HepG2 (cell line): ENCODE measurements around the gene TAB3. TPM values are rescaled to one million over a fixed set of nuclear protein-coding genes. Genes with fewer than 3 reads are reported as not detected.

Source experiments
- ATAC-seq: fragments of 200-7000 bp; cut with Tn5 transposase; 3 replicates; pipeline ENCODE4 v1.9.1; 2020; ENCODE audit warnings: mild to moderate bottlenecking, moderate library complexity
- BruUV-seq: library from RNA; stranded (reverse); fragments of 400-500 nt; replicated peaks from 2 replicates; lab custom pipeline; 2021; lab: Mats Ljungman, UMichigan
- CTCF ChIA-PET: fragments of 300-600 bp; formaldehyde crosslinking; extraction: SDS; loops from one replicate; lab custom pipeline; 2021; ENCODE audit warnings: low total read pairs, inconsistent platforms, low intra/inter-chr PET ratio; lab: Yijun Ruan, JAX
- POLR2A ChIA-PET: fragments of 350-600 bp; sonication (Branson Sonifier 250); formaldehyde crosslinking; loops from one replicate; lab custom pipeline; 2020; ENCODE audit warnings: antibody characterized with exemption, inconsistent platforms; lab: Yijun Ruan, JAX
- DNase-seq: peaks from one replicate; pipeline ENCODE4 v3.0.0-alpha.2; 2015; ENCODE audit warnings: low spot score
- FAIRE-seq: peaks from 3 replicates; lab custom pipeline; 2011; peaks lifted over from hg19 to GRCh38; lab: Jason Lieb, UNC
- H2AFZ ChIP-seq: one replicate; pipeline ENCODE4 v1.6.1; 2011; ENCODE audit warnings: low read length, inconsistent platforms
- H3K27ac ChIP-seq: fragments of 300-600 bp; 3 replicates; pipeline ENCODE4 v1.8.0; 2011; ENCODE audit warnings: mixed run types, mild to moderate bottlenecking, mixed read lengths, low read length, inconsistent platforms; ENCODE audit not compliant: insufficient read depth; ENCODE audit errors: extremely low read length
- H3K27me3 ChIP-seq, 2 experiments: fragments of 200-600 bp in 1 of 2; 2 replicates in 1 of 2; 3 replicates in 1 of 2; pipeline versions ENCODE4 v1.6.0 to v1.8.0; 2011; ENCODE audit warnings: low read length in 2 of 2, mild to moderate bottlenecking in 2 of 2, moderate library complexity in 2 of 2, inconsistent platforms in 1 of 2; ENCODE audit not compliant: insufficient read depth in 2 of 2, control insufficient read depth in 1 of 2
- H3K36me3 ChIP-seq, 2 experiments: fragments of 200-600 bp in 1 of 2; replicated peaks in 1 of 2; 2 replicates in 1 of 2; 3 replicates in 1 of 2; pipeline versions ENCODE4 v1.5.1 to v1.8.0; 2011; ENCODE audit warnings: low read length in 2 of 2, inconsistent platforms in 1 of 2; ENCODE audit not compliant: insufficient read depth in 2 of 2, control insufficient read depth in 1 of 2
- H3K4me1 ChIP-seq: 2 replicates; pipeline ENCODE4 v1.5.1; 2012; ENCODE audit warnings: low read length, inconsistent platforms; ENCODE audit not compliant: insufficient read depth
- H3K4me2 ChIP-seq: 2 replicates; pipeline ENCODE4 v1.6.0; 2011; ENCODE audit warnings: low read depth, low read length, inconsistent platforms
- H3K4me3 ChIP-seq, 3 experiments: fragments of 200-600 bp in 1 of 3; sonication (generic), shearing (Covaris generic) in 1 of 3; replicated peaks in 1 of 3; 2 replicates each; pipeline ENCODE4 v1.5.1; 2011 to 2016; ENCODE audit warnings: low read length in 3 of 3, inconsistent platforms in 2 of 3, low read depth in 2 of 3, mild to moderate bottlenecking in 2 of 3, control low read depth in 1 of 3, mixed read lengths in 1 of 3; ENCODE audit not compliant: insufficient read depth in 1 of 3
- H3K79me2 ChIP-seq: one replicate; pipeline ENCODE4 v1.6.1; 2011; ENCODE audit warnings: low read length, inconsistent platforms; ENCODE audit not compliant: insufficient read depth
- H3K9ac ChIP-seq: 2 replicates; pipeline ENCODE4 v1.6.0; 2011; ENCODE audit warnings: mild to moderate bottlenecking, low read depth, low read length, inconsistent platforms; ENCODE audit not compliant: insufficient read depth
- H3K9me3 ChIP-seq: 2 replicates; pipeline ENCODE4 v1.5.1; 2012; ENCODE audit warnings: mild to moderate bottlenecking, low read length
- H4K20me1 ChIP-seq: 2 replicates; pipeline ENCODE4 v1.6.0; 2011; ENCODE audit warnings: inconsistent platforms, mild to moderate bottlenecking, low read length, moderate library complexity; ENCODE audit not compliant: insufficient read depth
- ASH2L ChIP-seq: fragments of 300-600, 200-600 bp; sonication (generic); IDR thresholded peaks from 2 replicates; pipeline ENCODE4 v1.7.0; 2017; ENCODE audit warnings: low read depth, mild to moderate bottlenecking, moderate library complexity, mixed read lengths, low read length; ENCODE audit not compliant: insufficient read length
- CEBPB ChIP-seq: IDR thresholded peaks from 2 replicates; pipeline ENCODE4 v1.6.1; 2011; ENCODE audit warnings: low read depth, low read length, improper control_type of control experiment, borderline replicate concordance
- EEA1 ChIP-seq: sonication (generic); formaldehyde crosslinking; IDR thresholded peaks from 2 replicates; pipeline ENCODE4 v1.5.1; 2020; ENCODE audit warnings: mild to moderate bottlenecking, missing genetic modification reagents, borderline replicate concordance
- HNF4A ChIP-seq: sonication (generic); formaldehyde crosslinking; IDR thresholded peaks from 2 replicates; pipeline ENCODE4 v1.4.0; 2020; ENCODE audit warnings: missing genetic modification reagents
- NR1H2 ChIP-seq: sonication (generic); formaldehyde crosslinking; IDR thresholded peaks from 2 replicates; pipeline ENCODE4 v1.8.1; 2022; ENCODE audit warnings: low read depth, missing genetic modification reagents, borderline replicate concordance
- PHF21A ChIP-seq: sonication (generic); formaldehyde crosslinking; IDR thresholded peaks from 2 replicates; pipeline ENCODE4 v1.5.0; 2020; ENCODE audit warnings: mild to moderate bottlenecking, missing genetic modification reagents
- POLR2AphosphoS2 ChIP-seq: IDR thresholded peaks from 2 replicates; pipeline ENCODE4 v1.6.1; 2011; ENCODE audit warnings: low read depth, low read length, improper control_type of control experiment
- RFXAP ChIP-seq: sonication (generic); formaldehyde crosslinking; IDR thresholded peaks from 2 replicates; pipeline ENCODE4 v1.4.0; 2020; ENCODE audit warnings: missing genetic modification reagents, borderline replicate concordance
- TEAD3 ChIP-seq: optimal IDR thresholded peaks from 2 replicates; pipeline ENCODE3; 2016; ENCODE audit warnings: borderline replicate concordance
- ZBTB7B ChIP-seq: sonication (generic); formaldehyde crosslinking; IDR thresholded peaks from 2 replicates; pipeline ENCODE4 v1.4.0; 2020; ENCODE audit warnings: missing genetic modification reagents
- ZFY ChIP-seq: sonication (generic); formaldehyde crosslinking; IDR thresholded peaks from 2 replicates; pipeline ENCODE4 v1.4.0; 2020; ENCODE audit warnings: missing genetic modification reagents
- ZNF33A ChIP-seq: sonication (generic); formaldehyde crosslinking; IDR thresholded peaks from 2 replicates; pipeline ENCODE4 v1.5.1; 2020; ENCODE audit warnings: missing genetic modification reagents, mild to moderate bottlenecking, moderate library complexity, borderline replicate concordance
- WGBS: methylation state at CpG from one replicate; pipeline ENCODE4 v1.1.6; 2017; ENCODE audit warnings: low lambda C conversion rate; 5-methylcytosine and 5-hydroxymethylcytosine counted together
- in situ Hi-C: cut with HindIII; loops from 2 replicates; pipeline ENCODE4 v1.10.0; 2017; ENCODE audit warnings: low pct_unique_long_range_greater_than_20kb; ENCODE audit not compliant: extremely low pct_ligation_motif_present
- intact Hi-C: fragments of 100-400 bp; cut with micrococcal nuclease; formaldehyde crosslinking; loops from one replicate; pipeline ENCODE4 v1.10.0; 2022; ENCODE audit not compliant: unreplicated experiment
- polyA plus RNA-seq, 8 experiments: library from polyadenylated mRNA; depleted of rRNA in 3 of 8; stranded (reverse) in 7 of 8; unstranded in 1 of 8; fragments of >200 nt; fragmentation: Illumina TruSeq in 4 of 8; extraction: Trizol in 4 of 8; gene quantifications; 2 replicates each; pipeline versions ENCODE4 v1.2.1 to v1.2.3, GENCODE V29; 2011 to 2016; ENCODE audit warnings: low read depth in 4 of 8, missing spikeins in 1 of 8, mixed read lengths in 1 of 8; ENCODE audit not compliant: insufficient read depth in 1 of 8
- total RNA-seq, 5 experiments: library from RNA; depleted of rRNA; stranded (reverse); fragments of >200 nt; fragmentation: Illumina TruSeq; extraction: Trizol; gene quantifications; 2 replicates each; pipeline ENCODE4 v1.2.3, GENCODE V29; 2016; ENCODE audit warnings: low read depth in 1 of 5
- TF ChIP-seq, protein P1 (sequence below): sonication (generic); formaldehyde crosslinking; IDR thresholded peaks from 2 replicates; pipeline ENCODE4 v1.8.0; 2022; ENCODE audit warnings: mild to moderate bottlenecking, missing genetic modification reagents
- TF ChIP-seq, protein P2 (sequence below): IDR thresholded peaks from 2 replicates; pipeline ENCODE4 v1.6.1; 2016
- TF ChIP-seq, protein P3 (sequence below): sonication (generic); formaldehyde crosslinking; IDR thresholded peaks from 2 replicates; pipeline ENCODE4 v1.4.0; 2020; ENCODE audit warnings: missing genetic modification reagents

The TAB3 gene
- total and polyA plus RNA-seq, 2 of the 13 experiments (the other 11 are each of a cell fraction or from before 2014, with no cell fraction given), result 27.2 to 59.8 TPM

DNA sequence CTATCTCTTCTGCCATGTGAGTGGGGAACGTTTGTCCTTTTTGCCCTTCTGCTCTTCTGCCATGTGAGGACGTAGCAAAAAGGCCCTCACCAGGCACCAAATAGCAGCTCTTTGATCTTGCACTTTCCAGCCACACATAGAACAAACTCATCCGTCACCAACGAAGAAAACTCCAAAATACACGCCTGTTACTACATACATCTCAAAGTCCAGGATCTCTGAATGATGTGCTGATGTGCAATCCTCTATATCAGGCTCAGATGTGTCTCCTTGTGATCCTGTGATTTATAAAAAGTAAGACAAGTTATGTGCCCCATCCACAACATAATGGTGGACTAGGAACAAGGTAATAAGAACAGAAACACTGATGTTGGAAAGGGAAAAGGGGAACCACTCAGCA is 9.8 kb upstream of the TAB3 start:
- no peak; the same call in 2 of the 3 replicates for ATAC-seq
- FAIRE-seq, result peak; percentile 48
- Histone ChIP-seq H3K4me3 (no peak overlapping the region), H3K79me2 (no peaks in the 10 kb centered on the region), H3K27ac (no peak overlapping the region), H3K27me3 (no peaks in the 10 kb centered on the region), H3K4me2 (peak overlapping the region; percentile 3; the same call in 1 of the 2 replicates), H3K9ac (no peak overlapping the region), H3K9me3 (no peaks in the 10 kb centered on the region), H3K36me3 (no peaks in the 10 kb centered on the region), H2AFZ (no peak overlapping the region), H3K4me1 (peaks cover 34% of the 10 kb centered on the region), H4K20me1 (no peaks in the 10 kb centered on the region)
- intact Hi-C loops (no loop called here), in situ Hi-C loops (no loop called here)
- 36% methylated on average over 5 of the region's 5 CpGs for WGBS
- DNase-seq, result peak; percentile 42
- POLR2A ChIA-PET, result no interaction called here
- CTCF ChIA-PET, result no interaction called here
- no TSS peak for BruUV-seq
- TF ChIP-seq, protein P1, sequence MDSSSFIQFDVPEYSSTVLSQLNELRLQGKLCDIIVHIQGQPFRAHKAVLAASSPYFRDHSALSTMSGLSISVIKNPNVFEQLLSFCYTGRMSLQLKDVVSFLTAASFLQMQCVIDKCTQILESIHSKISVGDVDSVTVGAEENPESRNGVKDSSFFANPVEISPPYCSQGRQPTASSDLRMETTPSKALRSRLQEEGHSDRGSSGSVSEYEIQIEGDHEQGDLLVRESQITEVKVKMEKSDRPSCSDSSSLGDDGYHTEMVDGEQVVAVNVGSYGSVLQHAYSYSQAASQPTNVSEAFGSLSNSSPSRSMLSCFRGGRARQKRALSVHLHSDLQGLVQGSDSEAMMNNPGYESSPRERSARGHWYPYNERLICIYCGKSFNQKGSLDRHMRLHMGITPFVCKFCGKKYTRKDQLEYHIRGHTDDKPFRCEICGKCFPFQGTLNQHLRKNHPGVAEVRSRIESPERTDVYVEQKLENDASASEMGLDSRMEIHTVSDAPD (CRISPR knock-in tag), result no peak
- TF ChIP-seq, protein P2, sequence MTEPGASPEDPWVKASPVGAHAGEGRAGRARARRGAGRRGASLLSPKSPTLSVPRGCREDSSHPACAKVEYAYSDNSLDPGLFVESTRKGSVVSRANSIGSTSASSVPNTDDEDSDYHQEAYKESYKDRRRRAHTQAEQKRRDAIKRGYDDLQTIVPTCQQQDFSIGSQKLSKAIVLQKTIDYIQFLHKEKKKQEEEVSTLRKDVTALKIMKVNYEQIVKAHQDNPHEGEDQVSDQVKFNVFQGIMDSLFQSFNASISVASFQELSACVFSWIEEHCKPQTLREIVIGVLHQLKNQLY, result no peak
- no peak for TF ChIP-seq RFXAP
- peak; percentile 45 for TF ChIP-seq HNF4A
- peak; percentile 11; the same call in 1 of the 2 replicates for TF ChIP-seq CEBPB

DNA sequence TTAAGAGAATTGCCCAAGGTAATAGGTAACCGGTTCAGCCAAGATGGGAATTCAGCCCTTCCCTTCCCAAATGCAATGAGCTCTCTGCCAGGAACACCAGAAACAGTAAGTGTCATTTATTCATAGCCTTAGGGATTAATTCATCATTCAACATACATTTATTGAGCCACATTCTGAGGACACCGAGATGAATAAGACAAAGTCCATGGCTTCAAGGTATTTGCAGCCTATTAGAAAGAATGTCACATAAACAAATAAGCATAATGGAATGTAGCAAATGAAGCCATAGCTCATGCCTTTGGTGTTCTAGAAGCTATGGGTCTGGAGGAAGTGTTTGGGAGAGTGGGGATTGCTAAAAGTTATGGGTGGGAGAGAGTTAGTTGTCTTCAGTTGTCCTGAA is 6.3 kb upstream of the TAB3 start:
- no peak overlapping the region for H2AFZ ChIP-seq
- in situ Hi-C loops, result no loop called here
- WGBS, result 24% methylated on average over 2 of the region's 2 CpGs
- H3K4me2 ChIP-seq, result no peak overlapping the region
- BruUV-seq, result no TSS peak
- intact Hi-C loops, result no loop called here
- no peaks in the 10 kb centered on the region for H3K9me3 ChIP-seq
- ATAC-seq (0 out of 3 replicates have a peak, but pooled peaks have one; percentile 52), DNase-seq (peak; percentile 35), FAIRE-seq (no peak)
- H4K20me1 ChIP-seq, result no peaks in the 10 kb centered on the region
- no peaks in the 10 kb centered on the region for H3K36me3 ChIP-seq
- POLR2A ChIA-PET, result no interaction called here
- no peaks in the 10 kb centered on the region for H3K79me2 ChIP-seq
- peaks cover 23% of the 10 kb centered on the region for H3K4me1 ChIP-seq
- CTCF ChIA-PET, result no interaction called here
- no peaks in the 10 kb centered on the region for H3K27me3 ChIP-seq
- no peak overlapping the region for H3K9ac ChIP-seq
- no peak overlapping the region for H3K4me3 ChIP-seq
- TF ChIP-seq ZBTB7B (no peak), NR1H2 (CRISPR knock-in tag) (no peak), PHF21A (no peak), ASH2L (no peak), TEAD3 (CRISPR knock-in tag) (no peak), ZNF33A (no peak), POLR2AphosphoS2 (no peak), EEA1 (CRISPR knock-in tag) (no peak), ZFY (CRISPR knock-in tag) (no peak)
- TF ChIP-seq, protein P3, sequence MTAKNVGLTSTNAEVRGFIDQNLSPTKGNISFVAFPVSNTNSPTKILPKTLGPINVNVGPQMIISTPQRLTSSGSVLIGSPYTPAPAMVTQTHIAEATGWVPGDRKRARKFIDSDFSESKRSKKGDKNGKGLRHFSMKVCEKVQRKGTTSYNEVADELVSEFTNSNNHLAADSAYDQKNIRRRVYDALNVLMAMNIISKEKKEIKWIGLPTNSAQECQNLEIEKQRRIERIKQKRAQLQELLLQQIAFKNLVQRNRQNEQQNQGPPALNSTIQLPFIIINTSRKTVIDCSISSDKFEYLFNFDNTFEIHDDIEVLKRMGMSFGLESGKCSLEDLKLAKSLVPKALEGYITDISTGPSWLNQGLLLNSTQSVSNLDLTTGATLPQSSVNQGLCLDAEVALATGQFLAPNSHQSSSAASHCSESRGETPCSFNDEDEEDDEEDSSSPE (CRISPR knock-in tag), result no peak
- no peak overlapping the region for H3K27ac ChIP-seq
